Activated T-helper 1 cell treated with anti-CD3 and anti-CD28 coated beads, Interleukin-12 subunit alpha, Interleukin-12 subunit beta, Interleukin-2, Interleukin-4 antibody, amounts not matched to agents 30 ng/mL and 10 ng/mL and 1 ng/mL, durations not matched to agents 14 hours and 24 hours and 36 hours (primary cell): ENCODE results near the gene PTPN1. TPM values are rescaled to one million over a fixed set of nuclear protein-coding genes. Genes with fewer than 3 reads are reported as not detected.
A peak's percentile ranks its signal among the peaks of the same experiment; 100 is the strongest.

Experiments used
- DNase-seq: peaks from one replicate; pipeline ENCODE4 v3.0.0; 2021; ENCODE audit warnings: low spot score
- H3K27ac Mint-ChIP-seq: one replicate; pipeline ENCODE4 v1.8.0; 2021; ENCODE audit warnings: mild to moderate bottlenecking, mixed read lengths
- H3K27me3 Mint-ChIP-seq: one replicate; pipeline ENCODE4 v1.8.0; 2022; ENCODE audit warnings: mild to moderate bottlenecking, moderate library complexity, mixed read lengths; ENCODE audit not compliant: insufficient read depth
- H3K36me3 Mint-ChIP-seq: one replicate; pipeline ENCODE4 v1.8.0; 2021; ENCODE audit warnings: low read depth, mixed read lengths
- H3K4me1 Mint-ChIP-seq: one replicate; pipeline ENCODE4 v1.8.0; 2021; ENCODE audit warnings: low read depth, mixed read lengths
- H3K4me3 Mint-ChIP-seq: one replicate; pipeline ENCODE4 v1.8.0; 2021; ENCODE audit warnings: mild to moderate bottlenecking, moderate library complexity, mixed read lengths
- H3K9me3 Mint-ChIP-seq: one replicate; pipeline ENCODE4 v1.8.0; 2021; ENCODE audit warnings: mixed read lengths
- intact Hi-C: fragments of 100-400 bp; cut with micrococcal nuclease; formaldehyde crosslinking; loops from one replicate; pipeline ENCODE4 v1.15.1; 2024
- total RNA-seq: library from RNA; stranded (reverse); gene quantifications from 2 replicates; pipeline ENCODE4 v1.2.3, GENCODE V29; 2022

Gene PTPN1
- total RNA-seq, 1 donor from 2014 or later: 60.0 TPM

DNA sequence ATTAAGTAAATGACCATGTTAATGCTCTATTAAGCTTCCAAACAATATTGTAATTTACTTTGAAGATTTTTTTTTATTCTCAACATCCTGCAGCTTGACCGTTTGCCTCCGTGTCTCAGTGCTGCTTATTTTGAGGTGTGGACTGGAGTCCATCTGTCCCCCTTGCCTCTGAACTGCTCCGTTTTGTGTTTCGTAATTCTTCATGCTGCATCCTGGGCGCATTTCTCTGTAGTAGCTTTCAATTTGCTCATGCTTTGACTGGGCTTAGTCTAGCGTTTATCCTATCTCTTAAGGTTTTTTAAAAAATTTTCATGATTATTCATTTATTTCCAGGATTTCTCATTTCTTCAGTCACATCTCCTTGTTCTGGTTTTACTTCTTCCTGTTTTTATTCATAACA lies 37.8 kb downstream of the PTPN1 start:
- Mint-ChIP-seq H3K27ac (peak overlapping the region; percentile 82), H3K27me3 (no peaks in the 10 kb centered on the region), H3K9me3 (no peaks in the 10 kb centered on the region), H3K4me3 (peak overlapping the region; percentile 61), H3K4me1 (peaks cover 55% of the 10 kb centered on the region), H3K36me3 (peaks cover 30% of the 10 kb centered on the region)
- no peak for DNase-seq
- intact Hi-C loops: loop anchor here (1.0 kb wide), 2 partner anchors 7 to 13 kb away; no protein-coding TSS in a partner anchor

DNA sequence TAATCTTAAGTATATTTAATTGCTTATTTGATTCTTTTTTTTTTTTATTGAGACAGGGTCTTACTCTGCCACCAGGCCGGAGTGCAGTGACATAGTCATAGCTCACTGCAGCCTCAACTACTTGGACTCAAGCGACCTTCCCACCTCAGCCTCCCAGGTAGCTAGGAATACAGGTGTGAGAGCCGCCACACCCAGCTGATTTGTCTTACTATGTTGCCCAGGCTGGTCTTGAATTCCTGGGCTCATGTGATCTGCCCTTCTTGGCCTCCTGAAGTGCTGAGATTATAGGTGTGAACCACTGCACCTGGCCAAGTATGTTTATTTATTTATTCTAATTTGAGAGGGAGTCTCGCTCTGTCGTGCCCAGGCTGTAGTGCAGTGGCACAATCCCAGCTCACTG lies 38.2 kb downstream of the PTPN1 start:
- Mint-ChIP-seq H3K27me3 (no peaks in the 10 kb centered on the region), H3K9me3 (no peaks in the 10 kb centered on the region), H3K36me3 (peaks cover 27% of the 10 kb centered on the region), H3K4me1 (peaks cover 51% of the 10 kb centered on the region), H3K4me3 (no peak overlapping the region), H3K27ac (peak overlapping the region; percentile 82)
- DNase-seq: no peak
- intact Hi-C loops: no loop called here

DNA sequence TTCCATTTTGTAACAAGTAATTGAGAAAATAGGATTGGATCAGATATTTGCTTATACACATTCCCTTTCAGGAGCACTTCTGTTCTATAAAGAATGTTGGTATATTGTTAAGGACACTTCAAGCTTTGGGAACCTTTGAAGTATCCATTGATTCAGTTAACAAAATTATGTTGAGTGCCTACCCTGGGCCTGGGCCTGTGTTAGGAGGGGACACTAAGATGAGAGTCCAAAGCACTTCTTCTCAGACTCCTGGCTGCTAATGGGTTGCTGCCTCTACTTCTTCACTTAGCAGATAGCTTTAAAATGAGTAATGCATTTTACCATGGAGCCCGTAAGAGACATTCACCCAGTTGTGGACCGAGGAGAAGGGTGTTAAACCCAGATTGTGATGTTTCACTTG lies 40.3 kb downstream of the PTPN1 start:
- Mint-ChIP-seq H3K9me3 (no peaks in the 10 kb centered on the region), H3K4me1 (peaks cover 38% of the 10 kb centered on the region), H3K27me3 (no peaks in the 10 kb centered on the region), H3K4me3 (peak overlapping the region; percentile 71), H3K27ac (peak overlapping the region; percentile 27), H3K36me3 (peaks cover 23% of the 10 kb centered on the region)
- no peak for DNase-seq
- intact Hi-C loops: no loop called here

DNA sequence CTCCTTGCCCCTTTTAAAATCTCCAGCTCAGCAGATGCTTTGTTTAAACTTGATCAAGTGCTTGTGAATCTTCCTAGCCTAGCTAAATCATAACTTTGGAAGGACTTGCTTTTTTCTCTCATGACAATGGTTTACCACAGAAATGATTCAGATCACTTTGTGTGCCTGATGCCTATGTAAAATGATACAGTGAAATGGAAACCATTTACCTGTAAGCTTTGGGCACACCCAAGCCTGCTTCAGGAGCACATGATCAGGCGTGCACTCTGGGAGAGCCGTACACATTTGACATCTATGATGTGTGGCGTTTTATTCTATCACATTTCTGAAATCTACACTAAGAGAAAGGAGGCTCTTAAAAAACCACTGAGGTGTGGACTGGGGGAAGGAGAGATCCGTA lies 41.1 kb downstream of the PTPN1 start:
- Mint-ChIP-seq H3K4me1 (peaks cover 30% of the 10 kb centered on the region), H3K4me3 (peak overlapping the region; percentile 62), H3K27ac (peak overlapping the region; percentile 86), H3K27me3 (no peaks in the 10 kb centered on the region), H3K36me3 (peaks cover 28% of the 10 kb centered on the region), H3K9me3 (no peaks in the 10 kb centered on the region)
- intact Hi-C loops: loop anchor here (1.0 kb wide), 1 partner anchor 10 kb away; no protein-coding TSS in a partner anchor
- no peak for DNase-seq

DNA sequence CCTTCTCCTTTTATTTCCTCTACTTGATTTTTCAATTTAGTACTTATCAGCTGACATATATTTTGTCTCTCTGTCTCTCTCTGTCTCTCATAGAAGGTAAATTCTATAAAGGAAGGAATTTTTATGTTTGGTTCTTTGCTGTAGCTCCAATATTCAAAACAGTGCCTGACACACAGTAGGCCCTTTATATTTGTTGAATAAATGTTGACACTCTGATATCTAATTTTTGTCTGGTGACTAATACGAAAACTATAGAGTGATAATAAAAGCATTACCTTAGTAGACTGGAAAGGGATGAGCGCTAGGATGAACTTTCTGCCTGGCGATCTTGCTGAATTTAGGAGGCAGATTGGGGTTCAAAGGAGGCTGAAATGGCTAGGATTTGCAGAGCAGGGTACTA lies 42.8 kb downstream of the PTPN1 start:
- Mint-ChIP-seq H3K9me3 (no peaks in the 10 kb centered on the region), H3K4me1 (peaks cover 17% of the 10 kb centered on the region), H3K4me3 (no peak overlapping the region), H3K27ac (no peak overlapping the region), H3K27me3 (no peaks in the 10 kb centered on the region), H3K36me3 (peaks cover 27% of the 10 kb centered on the region)
- intact Hi-C loops: no loop called here
- DNase-seq: no peak

DNA sequence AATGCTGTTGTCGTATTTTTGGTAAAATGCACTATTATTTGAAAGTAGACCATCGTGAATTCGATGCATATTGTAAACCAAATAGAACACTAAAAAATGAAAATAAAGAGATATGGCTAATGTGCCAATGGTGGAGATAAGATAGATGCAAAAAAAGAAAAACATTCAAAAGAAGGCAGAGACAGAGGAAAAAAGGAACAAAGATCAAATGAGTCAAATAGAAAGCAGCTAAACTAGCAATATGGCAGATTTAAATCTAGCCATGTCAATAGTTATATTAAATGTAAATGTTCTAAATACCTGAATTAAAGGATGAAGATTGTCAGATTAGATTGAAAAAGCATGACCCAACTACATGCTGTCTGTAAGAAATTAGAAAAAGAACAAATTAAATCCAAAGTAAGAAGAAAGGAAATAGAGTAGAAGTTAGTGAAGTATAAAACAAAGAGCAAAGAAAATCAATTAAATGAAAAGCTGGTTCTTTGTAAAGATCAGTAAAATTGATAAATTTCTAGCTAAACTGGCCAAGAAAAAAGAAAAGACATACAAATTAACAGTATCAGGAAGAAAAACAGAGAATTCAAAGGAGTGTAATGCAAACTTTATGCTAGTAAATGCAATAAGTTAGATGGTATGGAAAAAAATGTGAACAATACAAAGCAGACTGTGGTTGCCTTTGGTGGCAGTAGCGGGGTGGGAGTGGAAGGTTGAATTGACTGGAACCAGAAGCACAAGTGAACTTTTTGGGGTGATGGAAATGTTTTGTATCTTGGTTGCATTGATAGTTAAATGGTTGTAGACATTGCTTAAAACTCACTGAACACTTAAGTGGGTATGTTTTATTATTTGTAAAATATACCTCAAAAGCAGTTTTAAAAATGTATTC lies 44.8 kb downstream of the PTPN1 start:
- no peaks in the 10 kb centered on the region for H3K27me3 Mint-ChIP-seq
- H3K4me3 Mint-ChIP-seq: no peak overlapping the region
- peaks cover 19% of the 10 kb centered on the region for H3K4me1 Mint-ChIP-seq
- no peak overlapping the region for H3K27ac Mint-ChIP-seq
- H3K9me3 Mint-ChIP-seq: no peaks in the 10 kb centered on the region
- peaks cover 28% of the 10 kb centered on the region for H3K36me3 Mint-ChIP-seq
- DNase-seq: no peak
- intact Hi-C loops: loop anchor here (1.0 to 2.0 kb wide), 3 partner anchors 8 to 16 kb away; no protein-coding TSS in a partner anchor

DNA sequence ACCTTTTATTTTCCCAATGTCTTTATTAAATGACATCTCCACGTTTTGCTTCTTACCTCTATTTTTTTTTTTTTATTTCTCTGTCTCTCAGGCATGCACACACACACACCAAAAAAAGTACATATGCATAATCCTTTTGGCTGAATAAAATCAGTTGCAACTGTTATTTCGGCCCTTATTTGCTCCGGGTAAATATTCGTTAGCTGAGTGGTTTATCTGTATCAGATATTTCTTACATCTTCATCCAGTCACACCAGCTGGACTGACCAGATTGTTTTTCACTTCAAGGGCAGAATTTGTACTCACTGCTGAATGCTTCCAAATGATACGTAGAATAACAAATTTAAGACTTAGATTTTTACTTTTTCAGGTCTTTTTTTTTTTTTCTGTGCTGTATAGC lies 45.5 kb downstream of the PTPN1 start:
- H3K4me3 Mint-ChIP-seq: no peak overlapping the region
- DNase-seq: no peak
- no peaks in the 10 kb centered on the region for H3K27me3 Mint-ChIP-seq
- intact Hi-C loops: loop anchor here (1.0 to 2.0 kb wide), 3 partner anchors 8 to 15 kb away; no protein-coding TSS in a partner anchor
- peaks cover 26% of the 10 kb centered on the region for H3K36me3 Mint-ChIP-seq
- H3K27ac Mint-ChIP-seq: no peak overlapping the region
- H3K4me1 Mint-ChIP-seq: peaks cover 20% of the 10 kb centered on the region
- H3K9me3 Mint-ChIP-seq: no peaks in the 10 kb centered on the region

DNA sequence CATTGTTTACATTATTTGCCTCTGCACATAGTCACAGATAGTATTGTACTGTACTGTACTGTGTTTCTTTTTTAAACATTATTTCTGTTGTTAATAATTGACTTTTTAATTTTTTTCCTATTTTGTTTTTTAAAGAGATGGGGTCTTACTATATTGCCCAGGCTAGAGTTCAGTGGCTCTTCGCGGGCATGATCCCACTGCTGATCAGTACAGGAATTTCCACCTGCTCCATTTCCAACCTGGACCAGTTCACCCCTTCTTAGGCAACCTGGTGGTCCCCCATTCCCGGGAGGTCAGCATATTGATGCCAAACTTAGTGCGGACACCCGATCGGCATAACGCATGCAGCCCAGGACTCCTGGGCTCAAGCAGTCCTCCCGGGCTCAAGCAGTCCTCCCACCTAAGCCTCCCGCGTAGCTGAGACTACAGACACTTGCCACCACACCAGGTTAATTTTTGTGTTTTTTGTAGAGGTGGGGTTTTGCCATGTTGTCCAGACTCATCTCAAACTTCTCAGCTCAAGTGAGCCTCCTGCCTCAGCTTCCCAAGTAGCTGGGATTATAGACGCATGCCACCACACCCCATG lies 47.5 kb downstream of the PTPN1 start:
- no peaks in the 10 kb centered on the region for H3K27me3 Mint-ChIP-seq
- DNase-seq: no peak
- peaks cover 37% of the 10 kb centered on the region for H3K36me3 Mint-ChIP-seq
- no peak overlapping the region for H3K4me3 Mint-ChIP-seq
- no peaks in the 10 kb centered on the region for H3K9me3 Mint-ChIP-seq
- H3K27ac Mint-ChIP-seq: peak overlapping the region; percentile 30
- intact Hi-C loops: no loop called here
- peaks cover 38% of the 10 kb centered on the region for H3K4me1 Mint-ChIP-seq

DNA sequence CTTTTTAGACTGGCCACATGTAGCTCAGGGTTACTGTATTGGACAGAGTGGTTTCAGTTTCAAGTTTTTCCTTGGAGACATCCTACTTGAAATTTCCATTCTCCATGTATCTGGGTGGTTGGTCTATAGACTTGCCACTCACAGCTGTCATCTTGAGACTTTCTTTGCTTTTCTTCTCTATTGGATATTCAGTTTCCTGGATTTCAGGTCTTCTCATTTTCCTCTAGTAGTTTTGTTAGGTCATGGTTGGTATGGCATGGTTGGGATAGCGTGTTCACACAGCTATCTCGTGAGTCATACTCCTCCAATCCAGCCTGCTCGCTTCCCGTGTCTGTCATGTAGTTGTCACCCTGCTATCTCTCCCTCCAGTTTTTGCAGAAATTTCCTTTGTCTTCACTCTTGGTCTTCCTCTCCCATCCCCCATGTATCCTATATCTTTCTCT lies 48.3 kb downstream of the PTPN1 start:
- Mint-ChIP-seq H3K4me1 (peaks cover 45% of the 10 kb centered on the region), H3K27ac (no peak overlapping the region), H3K36me3 (peaks cover 44% of the 10 kb centered on the region), H3K9me3 (no peaks in the 10 kb centered on the region), H3K4me3 (no peak overlapping the region), H3K27me3 (no peaks in the 10 kb centered on the region)
- intact Hi-C loops: no loop called here
- DNase-seq: no peak

DNA sequence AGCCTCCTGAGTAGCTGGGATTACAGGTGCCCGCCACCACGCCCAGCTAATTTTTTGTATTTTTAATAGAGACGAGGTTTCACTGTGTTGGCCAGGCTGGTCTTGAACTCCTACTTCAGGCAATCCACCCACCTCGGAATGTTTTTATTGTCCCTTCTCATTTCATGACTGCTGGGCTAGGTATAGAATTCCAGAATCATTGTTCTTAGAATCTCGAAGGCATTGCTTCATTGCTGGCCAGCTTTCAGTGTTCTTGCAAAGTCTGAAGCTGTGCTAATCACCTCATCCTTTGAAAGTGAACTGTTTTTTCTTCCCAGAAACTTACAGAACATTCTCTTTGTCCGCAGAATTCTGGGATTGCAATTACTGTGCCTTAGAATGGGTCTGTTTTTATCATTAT lies 49.0 kb downstream of the PTPN1 start:
- Mint-ChIP-seq H3K9me3 (no peaks in the 10 kb centered on the region), H3K4me1 (peaks cover 48% of the 10 kb centered on the region), H3K27me3 (no peaks in the 10 kb centered on the region), H3K36me3 (peaks cover 46% of the 10 kb centered on the region), H3K4me3 (no peak overlapping the region), H3K27ac (peak overlapping the region; percentile 14)
- intact Hi-C loops: no loop called here
- no peak for DNase-seq

DNA sequence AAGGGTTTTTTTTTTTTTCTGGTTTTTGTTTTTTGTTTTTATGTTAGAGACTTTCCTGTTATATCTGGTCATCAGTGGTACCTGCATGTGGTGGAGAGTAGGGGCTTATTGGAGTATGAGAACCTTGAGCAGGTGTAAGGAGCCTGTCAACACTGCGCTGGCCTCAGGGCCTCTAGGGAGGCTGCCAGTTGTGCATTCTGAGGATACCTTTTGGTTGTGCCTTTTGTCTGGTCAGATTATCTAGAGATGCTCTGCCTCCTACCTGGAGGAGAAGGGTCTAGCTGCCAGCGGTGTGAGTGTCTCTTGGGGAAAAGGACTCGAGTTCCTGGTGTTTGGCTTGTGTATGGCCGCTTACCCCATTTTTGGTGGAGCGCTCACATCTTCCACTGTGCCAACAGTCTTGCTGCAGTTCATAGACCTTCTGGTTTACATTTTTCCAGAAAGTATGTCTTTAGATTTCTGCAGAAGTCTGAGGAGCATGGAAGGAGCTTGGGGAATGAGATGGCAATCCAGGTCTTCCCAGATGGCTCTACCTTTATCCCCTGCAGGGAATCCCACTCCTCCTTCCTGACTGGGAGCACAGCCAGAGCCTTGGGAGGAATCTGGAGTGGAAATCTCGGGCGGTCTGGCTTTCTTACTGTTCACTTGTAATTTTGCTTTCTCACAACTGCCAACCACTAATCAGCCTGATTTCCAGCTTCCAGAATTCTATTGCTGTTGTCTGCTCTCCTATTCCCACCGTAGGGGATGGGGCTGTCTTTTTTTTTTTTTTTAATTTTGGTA lies 49.9 kb downstream of the PTPN1 start:
- Mint-ChIP-seq H3K27me3 (no peaks in the 10 kb centered on the region), H3K27ac (no peak overlapping the region), H3K4me3 (no peak overlapping the region), H3K4me1 (peaks cover 57% of the 10 kb centered on the region), H3K36me3 (peaks cover 52% of the 10 kb centered on the region), H3K9me3 (no peaks in the 10 kb centered on the region)
- no peak for DNase-seq
- intact Hi-C loops: loop anchor here (2.0 to 5.0 kb wide), 2 partner anchors 221 to 448 kb away; partner anchors contain the start of gene UBE2V1

DNA sequence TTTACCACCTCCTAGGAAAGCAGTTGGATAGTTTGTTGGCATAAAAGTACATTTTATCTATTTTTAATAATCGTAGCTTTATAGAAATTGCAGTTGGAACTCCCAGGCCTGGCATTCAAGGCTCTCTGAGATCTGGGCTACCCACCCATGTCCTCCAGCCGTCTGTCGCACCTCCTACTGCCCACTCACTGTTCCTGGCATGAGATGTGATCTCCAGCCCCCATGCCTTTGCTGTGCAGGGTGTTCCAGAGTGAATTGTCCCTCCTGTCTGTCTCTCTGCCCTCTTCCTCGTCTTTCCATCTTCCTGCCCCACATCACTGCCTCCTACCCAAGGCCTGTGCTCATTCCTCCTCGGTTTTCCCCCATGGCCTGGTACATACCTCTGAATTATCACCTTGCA lies 50.7 kb downstream of the PTPN1 start:
- no peak for DNase-seq
- H3K27ac Mint-ChIP-seq: peak overlapping the region; percentile 98
- no peaks in the 10 kb centered on the region for H3K9me3 Mint-ChIP-seq
- intact Hi-C loops: loop anchor here (1.0 to 5.0 kb wide), 7 partner anchors 9 to 449 kb away; partner anchors contain the start of genes PTPN1 and UBE2V1
- H3K36me3 Mint-ChIP-seq: peaks cover 54% of the 10 kb centered on the region
- peaks cover 60% of the 10 kb centered on the region for H3K4me1 Mint-ChIP-seq
- no peaks in the 10 kb centered on the region for H3K27me3 Mint-ChIP-seq
- H3K4me3 Mint-ChIP-seq: peak overlapping the region; percentile 87
